Immature natural killer cell (primary cell): Measurements from ENCODE around the gene DOC2A. TPM values are rescaled to one million over a fixed set of nuclear protein-coding genes. Genes with fewer than 3 reads are reported as not detected.
"Not testable (repeated sequence)": the region's sequence is repeated elsewhere in the genome, so short reads cannot be mapped to it uniquely, and the experiment has no call there.

Experiments
- DNase-seq, 3 donors: peaks; one replicate each; pipeline ENCODE4 v3.0.0; 2022; ENCODE audit warnings: mixed read lengths in 1 of 3
- H3K27ac Mint-ChIP-seq, 6 donors: one replicate each; pipeline ENCODE4 v1.8.0; 2020; ENCODE audit warnings: mixed read lengths in 6 of 6, mild to moderate bottlenecking in 5 of 6, inconsistent platforms in 4 of 6, moderate library complexity in 3 of 6
- H3K27me3 Mint-ChIP-seq, 3 donors: one replicate each; pipeline ENCODE4 v1.8.0; 2020 to 2021; ENCODE audit warnings: low read depth in 3 of 3, mild to moderate bottlenecking in 3 of 3, mixed read lengths in 3 of 3, moderate library complexity in 3 of 3, inconsistent platforms in 1 of 3
- H3K36me3 Mint-ChIP-seq, 3 donors: one replicate each; pipeline ENCODE4 v1.8.0; 2020; ENCODE audit warnings: mixed read lengths in 3 of 3, inconsistent platforms in 2 of 3, mild to moderate bottlenecking in 2 of 3
- H3K4me1 Mint-ChIP-seq, 2 donors: one replicate each; pipeline ENCODE4 v1.8.0; 2020; ENCODE audit warnings: inconsistent platforms in 2 of 2, mild to moderate bottlenecking in 2 of 2, mixed read lengths in 2 of 2, moderate library complexity in 1 of 2
- H3K4me3 Mint-ChIP-seq, 5 donors: one replicate each; pipeline ENCODE4 v1.8.0; 2020; ENCODE audit warnings: mild to moderate bottlenecking in 5 of 5, mixed read lengths in 5 of 5, inconsistent platforms in 3 of 5, moderate library complexity in 3 of 5
- H3K9me3 Mint-ChIP-seq, 6 donors: one replicate each; pipeline ENCODE4 v1.8.0; 2020; ENCODE audit warnings: mild to moderate bottlenecking in 6 of 6, mixed read lengths in 6 of 6, inconsistent platforms in 4 of 6, moderate library complexity in 3 of 6
- polyA plus RNA-seq, 3 donors: library from polyadenylated mRNA; unstranded; fragments of 300-500 nt; fragmentation: Illumina TruSeq; gene quantifications; one replicate each; pipeline ENCODE4 v1.2.3, GENCODE V29; 2021

DOC2A gene
- polyA plus RNA-seq, 3 donors from 2014 or later, result not detected

DNA sequence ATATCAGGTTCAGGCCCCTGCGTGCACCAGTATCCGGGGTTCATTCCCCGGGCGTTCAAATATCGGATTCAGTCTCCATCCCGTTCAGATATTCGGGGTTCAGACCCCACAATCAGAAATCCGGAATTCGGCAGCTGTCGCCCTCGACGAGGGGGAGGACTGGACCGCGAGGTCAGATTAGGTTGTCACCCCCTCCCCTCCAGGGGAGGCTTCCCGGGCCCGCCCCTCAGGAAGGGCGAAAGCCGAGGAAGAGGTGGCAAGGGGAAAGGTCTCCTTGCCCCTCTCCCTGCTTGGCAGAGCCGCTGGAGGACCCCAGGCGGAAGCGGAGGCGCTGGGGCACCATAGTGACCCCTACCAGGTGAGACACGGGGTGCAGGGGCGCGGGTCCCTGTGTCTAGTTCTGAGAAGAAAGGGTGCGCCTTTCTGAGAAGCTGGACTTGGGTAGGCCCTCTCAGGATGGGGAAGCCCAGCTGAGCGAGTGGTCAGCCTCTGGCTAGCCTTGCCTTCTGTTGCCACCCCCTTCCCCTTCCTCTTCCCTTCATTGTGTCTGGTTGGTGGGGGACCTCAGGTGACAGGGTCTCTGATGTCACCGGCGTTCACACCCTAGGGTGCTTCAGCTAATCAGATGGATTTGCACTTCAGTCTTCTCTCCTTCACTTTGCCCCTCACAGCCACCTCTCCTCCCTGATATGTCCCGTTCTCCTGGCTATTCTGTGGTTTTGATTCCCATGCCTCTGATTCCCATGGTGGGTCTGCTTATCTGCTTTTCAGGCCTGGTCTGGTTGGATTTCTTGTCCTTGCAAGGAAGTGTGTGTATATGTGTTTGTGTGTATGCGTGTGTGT is 36.3 kb downstream of the DOC2A start:
- peaks cover 2 to 3% (median 2%) of the 10 kb centered on the region in 3 donors for H3K27me3 Mint-ChIP-seq
- no peaks in the 10 kb centered on the region for H3K9me3 Mint-ChIP-seq
- H3K36me3 Mint-ChIP-seq, result peaks cover 0 to 16% (median 0%) of the 10 kb centered on the region in 3 donors
- H3K4me3 Mint-ChIP-seq, result peak overlapping the region; percentile 87 to 96 (median 95)
- DNase-seq, result peak; percentile 23 to 33 (median 26)
- peak overlapping the region; percentile 76 to 96 (median 93) for H3K27ac Mint-ChIP-seq
- H3K4me1 Mint-ChIP-seq, result peaks cover 43 to 44% of the 10 kb centered on the region in 2 donors

DNA sequence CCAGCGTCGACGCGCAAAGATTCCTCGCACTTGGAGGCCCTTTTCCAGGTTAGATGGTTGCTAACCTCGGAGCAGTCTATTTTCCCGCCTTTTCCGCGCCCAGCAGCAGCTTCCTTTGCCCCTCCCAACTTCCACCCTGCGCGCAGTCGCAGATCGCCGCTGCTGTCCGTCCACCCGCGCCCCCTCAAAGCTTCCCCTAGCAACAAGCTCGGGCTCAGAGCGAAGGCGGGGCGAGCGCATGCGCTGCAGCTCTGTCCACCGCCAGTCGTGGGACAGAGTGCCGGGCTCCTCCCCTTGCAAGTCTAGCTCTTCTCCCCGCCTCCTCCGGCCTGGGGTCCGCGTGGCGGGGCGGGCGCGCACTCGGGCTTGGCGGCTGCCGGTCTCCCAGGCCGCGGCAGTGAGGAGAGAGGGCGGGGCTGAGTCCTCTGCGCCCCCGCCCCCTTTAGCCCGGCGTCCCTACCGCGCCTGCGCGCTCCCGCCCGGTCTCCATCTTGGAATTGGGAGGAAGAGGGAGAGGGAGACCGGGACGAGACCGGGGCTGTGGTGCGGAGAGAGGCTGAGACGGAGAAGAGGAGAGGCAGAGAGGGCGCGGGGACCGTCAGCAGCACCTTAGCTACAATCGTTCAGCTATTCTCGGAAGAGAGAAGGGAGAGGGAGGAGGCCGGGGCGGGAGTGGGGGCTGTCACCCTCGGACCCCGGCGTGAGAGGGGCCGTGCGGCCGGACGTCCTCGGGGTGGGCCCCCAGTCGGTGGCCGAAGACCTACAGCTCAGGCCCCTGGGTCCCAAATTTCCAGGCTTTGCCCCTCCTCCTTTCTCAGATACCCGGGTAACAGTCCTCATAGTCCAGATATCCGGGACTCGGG is 37.2 kb downstream of the DOC2A start, which contains the start of gene TAOK2:
Gene TAOK2 (plus strand): TSS at position 485 of the 863 bp plus-strand sequence. CDS start 3,905 bp downstream, outside the sequence.
- Mint-ChIP-seq H3K4me1 (peaks cover 43 to 44% of the 10 kb centered on the region in 2 donors), H3K4me3 (peak within 1 kb of the TSS; percentile 87 to 96 (median 95)), H3K27ac (peak within 1 kb of the TSS; percentile 83 to 97 (median 93)), H3K9me3 (no peaks in the 10 kb centered on the region), H3K27me3 (peaks cover 2 to 6% (median 2%) of the 10 kb centered on the region in 3 donors), H3K36me3 (peaks cover 2 to 10% (median 3%) of the 10 kb centered on the region in 3 donors)
- DNase-seq, result peak; percentile 99

DNA sequence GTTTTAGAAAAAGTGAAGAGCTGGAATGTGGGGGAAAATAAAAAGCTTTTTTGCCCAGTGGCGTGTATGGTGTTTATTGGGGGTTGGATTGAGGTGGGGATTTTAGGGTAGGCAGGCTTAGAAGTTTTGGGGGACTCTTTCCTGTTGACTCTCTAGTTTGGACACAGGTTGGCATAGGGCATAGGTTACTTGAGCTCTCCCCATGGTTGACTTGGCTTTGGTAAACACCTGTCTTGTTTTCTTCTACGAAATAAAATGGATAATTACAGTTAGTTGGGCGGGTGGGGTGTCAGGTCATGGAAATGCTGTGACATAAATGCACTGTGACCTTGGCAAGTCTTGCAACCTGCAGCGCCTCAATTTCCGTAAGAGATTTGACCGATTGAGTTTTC is 37.8 kb downstream of the DOC2A start:
- Mint-ChIP-seq H3K4me3 (peak overlapping the region; percentile 87 to 96 (median 95)), H3K4me1 (peaks cover 43 to 44% of the 10 kb centered on the region in 2 donors), H3K27me3 (peaks cover 2 to 6% (median 2%) of the 10 kb centered on the region in 3 donors), H3K9me3 (no peaks in the 10 kb centered on the region), H3K36me3 (peaks cover 7 to 10% (median 8%) of the 10 kb centered on the region in 3 donors), H3K27ac (peak overlapping the region; percentile 83 to 93 (median 90))
- DNase-seq, result no peak

- Mint-ChIP-seq H3K4me3 (peak overlapping the region; percentile 26 to 96 (median 54)), H3K27me3 (peaks cover 2 to 6% (median 2%) of the 10 kb centered on the region in 3 donors), H3K4me1 (peaks cover 41 to 44% of the 10 kb centered on the region in 2 donors), H3K27ac (peak overlapping the region; percentile 83 to 93 (median 90)), H3K9me3 (no peaks in the 10 kb centered on the region), H3K36me3 (peaks cover 7 to 10% (median 8%) of the 10 kb centered on the region in 3 donors)
- no peak for DNase-seq
Measured at GRCh38 chr16:29972500-29972899, 38.3 kb downstream of the DOC2A start.

- Mint-ChIP-seq H3K36me3 (peaks cover 7 to 10% (median 8%) of the 10 kb centered on the region in 3 donors), H3K27ac (no peak overlapping the region), H3K4me3 (no peak overlapping the region), H3K4me1 (peaks cover 31 to 36% of the 10 kb centered on the region in 2 donors), H3K27me3 (peaks cover 2 to 6% (median 2%) of the 10 kb centered on the region in 3 donors), H3K9me3 (no peaks in the 10 kb centered on the region)
- no peak for DNase-seq
Measured at GRCh38 chr16:29971304-29971703, 39.5 kb downstream of the DOC2A start.

- DNase-seq, result no peak
- Mint-ChIP-seq H3K9me3 (no peaks in the 10 kb centered on the region), H3K36me3 (peaks cover 8 to 11% (median 10%) of the 10 kb centered on the region in 3 donors), H3K4me1 (peaks cover 8 to 11% of the 10 kb centered on the region in 2 donors), H3K27ac (no peak overlapping the region), H3K4me3 (no peak overlapping the region), H3K27me3 (peaks cover 0 to 5% (median 0%) of the 10 kb centered on the region in 3 donors)
Measured at GRCh38 chr16:29968205-29968604, 42.6 kb downstream of the DOC2A start.

DNA sequence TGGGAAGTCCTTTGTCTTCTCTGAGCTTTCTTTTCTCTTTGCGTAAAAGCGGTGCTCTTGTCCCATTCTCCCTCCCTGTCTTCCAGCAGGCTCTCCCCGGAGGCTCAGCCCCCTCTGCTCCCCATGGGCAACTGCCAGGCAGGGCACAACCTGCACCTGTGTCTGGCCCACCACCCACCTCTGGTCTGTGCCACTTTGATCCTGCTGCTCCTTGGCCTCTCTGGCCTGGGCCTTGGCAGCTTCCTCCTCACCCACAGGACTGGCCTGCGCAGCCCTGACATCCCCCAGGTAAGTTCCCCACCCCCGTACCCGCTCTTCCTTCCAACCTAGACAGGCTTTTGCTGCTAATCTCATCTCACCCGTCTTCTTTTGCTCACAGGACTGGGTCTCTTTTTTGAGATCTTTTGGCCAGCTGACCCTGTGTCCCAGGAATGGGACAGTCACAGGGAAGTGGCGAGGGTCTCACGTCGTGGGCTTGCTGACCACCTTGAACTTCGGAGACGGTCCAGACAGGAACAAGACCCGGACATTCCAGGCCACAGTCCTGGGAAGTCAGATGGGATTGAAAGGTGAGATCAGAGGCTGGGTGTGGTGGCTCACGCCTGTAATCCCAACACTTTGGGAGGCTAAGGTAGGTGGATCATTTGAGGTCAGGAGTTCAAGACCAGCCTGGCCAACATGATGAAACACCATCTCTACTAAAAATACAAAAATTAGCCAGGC is 47.6 kb downstream of the DOC2A start:
- peak overlapping the region; percentile 88 to 93 (median 92) for H3K4me3 Mint-ChIP-seq
- no peak for DNase-seq

DNA sequence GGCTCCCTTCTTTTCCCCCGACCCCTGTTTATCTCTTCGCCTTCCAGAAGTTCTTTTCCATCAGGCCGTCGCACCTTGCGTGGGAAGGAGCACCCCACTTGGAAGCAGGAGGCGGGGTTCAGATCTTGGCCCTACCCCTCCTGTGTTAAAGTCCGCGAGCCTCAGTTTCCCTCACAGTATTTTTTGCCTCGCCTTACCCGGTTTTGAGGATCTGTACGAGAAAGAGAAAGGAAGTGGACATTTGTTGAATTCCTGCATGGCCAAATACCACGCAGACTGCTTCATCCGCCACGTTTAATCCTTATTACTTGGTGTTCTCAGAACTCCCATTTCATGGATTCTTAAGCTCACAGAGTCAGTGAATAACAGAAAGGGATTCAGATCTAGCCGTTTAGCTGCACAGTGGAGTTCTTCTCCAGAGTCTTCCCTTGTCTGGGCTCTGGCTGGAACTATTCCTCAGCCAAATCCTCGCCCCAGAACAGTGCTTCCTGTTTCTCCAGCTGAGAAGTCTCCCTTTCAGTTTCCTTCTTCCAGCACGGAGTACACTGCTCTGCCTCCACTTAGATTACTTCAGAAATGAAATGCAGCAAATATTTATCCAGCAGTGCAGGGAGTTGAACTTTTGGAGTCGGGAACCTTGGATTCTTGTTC is 48.4 kb downstream of the DOC2A start:
- Mint-ChIP-seq H3K4me3 (peak overlapping the region; percentile 88 to 93 (median 92)), H3K27ac (peak overlapping the region; percentile 91 to 96 (median 94)), H3K9me3 (no peaks in the 10 kb centered on the region), H3K36me3 (peaks cover 0 to 3% (median 0%) of the 10 kb centered on the region in 3 donors), H3K27me3 (peaks cover 0 to 4% (median 2%) of the 10 kb centered on the region in 3 donors), H3K4me1 (peaks cover 20 to 22% of the 10 kb centered on the region in 2 donors)
- DNase-seq, result peak in 2 of 3 donors; percentile 7 to 14

More for the DNA sequence above, 47.6 kb downstream of the DOC2A start:
- peaks cover 0 to 3% (median 1%) of the 10 kb centered on the region in 3 donors for H3K36me3 Mint-ChIP-seq
- peaks cover 20 to 22% of the 10 kb centered on the region in 2 donors for H3K4me1 Mint-ChIP-seq
- peaks cover 0 to 4% (median 2%) of the 10 kb centered on the region in 3 donors for H3K27me3 Mint-ChIP-seq
- H3K9me3 Mint-ChIP-seq, result no peaks in the 10 kb centered on the region
- H3K27ac Mint-ChIP-seq, result peak overlapping the region; percentile 91 to 96 (median 94)

- H3K9me3 Mint-ChIP-seq, result no peaks in the 10 kb centered on the region
- H3K4me1 Mint-ChIP-seq, result peaks cover 20 to 22% of the 10 kb centered on the region in 2 donors
- peak within 1 kb of the TSS; percentile 88 to 93 (median 92) for H3K4me3 Mint-ChIP-seq
- H3K27me3 Mint-ChIP-seq, result peaks cover 0 to 4% (median 2%) of the 10 kb centered on the region in 3 donors
- DNase-seq, result peak; percentile 95 to 96 (median 95)
- peak within 1 kb of the TSS; percentile 91 to 96 (median 94) for H3K27ac Mint-ChIP-seq
- H3K36me3 Mint-ChIP-seq, result peaks cover 0 to 3% (median 0%) of the 10 kb centered on the region in 3 donors
Measured at GRCh38 chr16:29961479-29962343, 49.1 kb downstream of the DOC2A start, which contains the start of gene TMEM219. Gene TMEM219 (plus strand): TSS chr16:29962079. CDS start chr16:29963144, 1,065 bp downstream.

GRCh38 chr16:29961127-29961478 is 49.7 kb downstream of the DOC2A start:
- H3K4me1 Mint-ChIP-seq, result peaks cover 20 to 22% of the 10 kb centered on the region in 2 donors
- peak overlapping the region; percentile 90 to 94 (median 92) for H3K27ac Mint-ChIP-seq
- H3K36me3 Mint-ChIP-seq, result peaks cover 0 to 3% (median 0%) of the 10 kb centered on the region in 3 donors
- no peak for DNase-seq
- peak overlapping the region; percentile 88 to 92 (median 91) for H3K4me3 Mint-ChIP-seq
- H3K9me3 Mint-ChIP-seq, result no peaks in the 10 kb centered on the region
- H3K27me3 Mint-ChIP-seq, result peaks cover 0 to 4% (median 2%) of the 10 kb centered on the region in 3 donors

GRCh38 chr16:29959821-29960220 is 51.0 kb downstream of the DOC2A start:
- Mint-ChIP-seq H3K27ac (peak overlapping the region in 2 of 6 donors; percentile 20 to 34), H3K4me1 (peaks cover 20 to 22% of the 10 kb centered on the region in 2 donors), H3K4me3 (peak overlapping the region; percentile 2 to 60 (median 38))
- not testable (repeated sequence) for H3K9me3 Mint-ChIP-seq, DNase-seq, H3K36me3 Mint-ChIP-seq, H3K27me3 Mint-ChIP-seq
